HCT116 (cell line): ENCODE measurements around the gene AFAP1. TPM values are rescaled to one million over a fixed set of nuclear protein-coding genes. Genes with fewer than 3 reads are reported as not detected.

Source experiments
- ATAC-seq: fragments of 200-7000 bp; cut with Tn5 transposase; 2 replicates; pipeline ENCODE4 v1.9.1; 2020; ENCODE audit warnings: mild to moderate bottlenecking, moderate library complexity
- BruUV-seq: library from RNA; stranded (reverse); fragments of 400-500 nt; replicated peaks from 2 replicates; lab custom pipeline; 2021; lab: Mats Ljungman, UMichigan
- CTCF ChIA-PET: fragments of 300-600 bp; sonication (Branson Sonifier 250); formaldehyde crosslinking; loops from one replicate; lab custom pipeline; 2021; ENCODE audit warnings: antibody characterized with exemption; lab: Charles Lee
- POLR2A ChIA-PET: fragments of 300-600, 350-600 bp; sonication (Branson Sonifier 250); formaldehyde crosslinking; loops from one replicate; lab custom pipeline; 2021; ENCODE audit warnings: antibody characterized with exemption; lab: Charles Lee
- RAD21 ChIA-PET, 2 experiments: fragments of 300-600 bp; sonication (Branson Sonifier 250); formaldehyde crosslinking; loops; one replicate each; lab custom pipeline; 2023; ENCODE audit warnings: low total read pairs in 2 of 2; ENCODE audit not compliant: uncharacterized antibody in 2 of 2, unreplicated experiment in 2 of 2, low non-redundant PET in 1 of 2; lab: Charles Lee
- DNase-seq: peaks from one replicate; pipeline ENCODE4 v3.0.0-alpha.2; 2010; ENCODE audit warnings: low read depth, low spot score
- H2AFZ ChIP-seq: fragments of 200-600 bp; shearing (Covaris generic), sonication (generic); 2 replicates; pipeline ENCODE4 v1.6.1; 2017; ENCODE audit warnings: low read depth, mixed run types, mixed read lengths, antibody characterized with exemption, low read length; ENCODE audit not compliant: poor library complexity, severe bottlenecking
- H3K27ac ChIP-seq: 2 replicates; pipeline ENCODE4 v1.5.1; 2012; ENCODE audit warnings: low read depth, low read length
- H3K27me3 ChIP-seq: fragments of 200-600 bp; sonication (generic); 2 replicates; pipeline ENCODE4 v1.6.1; 2016; ENCODE audit warnings: mixed run types, low read length, mixed read lengths; ENCODE audit not compliant: insufficient read depth
- H3K36me3 ChIP-seq, 2 experiments: fragments of 200-500 bp in 1 of 2; fragments of 200-600 bp in 1 of 2; sonication (Bioruptor generic) in 1 of 2; sonication (generic) in 1 of 2; 2 replicates each; pipeline versions ENCODE4 v1.5.1 to v1.6.1; 2014 to 2016; ENCODE audit warnings: low read length in 2 of 2, inconsistent platforms in 1 of 2, mixed read lengths in 1 of 2, mixed run types in 1 of 2; ENCODE audit not compliant: insufficient read depth in 2 of 2, control insufficient read depth in 1 of 2
- H3K4me1 ChIP-seq, 2 experiments: fragments of 200-600 bp in 1 of 2; sonication (generic) in 1 of 2; 2 replicates each; pipeline versions ENCODE4 v1.5.1 to v1.6.1; 2012 to 2017; ENCODE audit warnings: low read length in 2 of 2, inconsistent platforms in 1 of 2, mild to moderate bottlenecking in 1 of 2, mixed read lengths in 1 of 2, mixed run types in 1 of 2, moderate library complexity in 1 of 2; ENCODE audit not compliant: insufficient read depth in 2 of 2, control insufficient read depth in 1 of 2
- H3K4me2 ChIP-seq: fragments of 200-600 bp; sonication (generic); 2 replicates; pipeline ENCODE4 v1.6.1; 2017; ENCODE audit warnings: mixed run types, low read length, mixed read lengths
- H3K4me3 ChIP-seq, 2 experiments: fragments of 200-600 bp in 1 of 2; sonication (generic) in 1 of 2; replicated peaks in 1 of 2; 2 replicates each; pipeline ENCODE4 v1.5.1; 2011 to 2016; ENCODE audit warnings: low read length in 2 of 2, control low read depth in 1 of 2, low read depth in 1 of 2, mild to moderate bottlenecking in 1 of 2, mixed read lengths in 1 of 2, mixed run types in 1 of 2
- H3K79me2 ChIP-seq: fragments of 200-600 bp; sonication (generic); 2 replicates; pipeline ENCODE4 v1.6.1; 2017; ENCODE audit warnings: mild to moderate bottlenecking, mixed run types, low read length, moderate library complexity, mixed read lengths; ENCODE audit not compliant: insufficient read depth
- H3K9ac ChIP-seq: fragments of 200-600 bp; sonication (generic); 2 replicates; pipeline ENCODE4 v1.6.1; 2016; ENCODE audit warnings: low read length, mixed read lengths
- H3K9me2 ChIP-seq: fragments of 200-600 bp; sonication (generic), shearing (Covaris generic); 2 replicates; pipeline ENCODE4 v1.6.1; 2017; ENCODE audit warnings: mixed run types, mild to moderate bottlenecking, moderate library complexity; ENCODE audit not compliant: insufficient read depth
- H3K9me3 ChIP-seq, 2 experiments: fragments of 200-500 bp in 1 of 2; fragments of 200-600 bp in 1 of 2; sonication (Bioruptor generic) in 1 of 2; sonication (generic) in 1 of 2; 2 replicates each; pipeline ENCODE4 v1.6.1; 2014 to 2017; ENCODE audit warnings: low read length in 2 of 2, mixed read lengths in 2 of 2, inconsistent platforms in 1 of 2, low read depth in 1 of 2, mild to moderate bottlenecking in 1 of 2, mixed run types in 1 of 2, moderate library complexity in 1 of 2; ENCODE audit not compliant: control insufficient read depth in 1 of 2, insufficient read depth in 1 of 2
- H4K20me1 ChIP-seq: fragments of 200-600 bp; sonication (generic), shearing (Covaris generic); 2 replicates; pipeline ENCODE4 v1.6.1; 2017; ENCODE audit warnings: mixed run types, mild to moderate bottlenecking, moderate library complexity; ENCODE audit not compliant: insufficient read depth
- ATF3 ChIP-seq: IDR thresholded peaks from 2 replicates; pipeline ENCODE4 v1.6.1; 2012
- CEBPB ChIP-seq: IDR thresholded peaks from 2 replicates; pipeline ENCODE4 v1.6.1; 2012; ENCODE audit warnings: low read depth
- EZH2 ChIP-seq: fragments of 200-600 bp; sonication (generic); IDR thresholded peaks from 2 replicates; pipeline ENCODE4 v1.6.1; 2017; ENCODE audit warnings: antibody characterized with exemption, mixed run types
- EZH2phosphoT487 ChIP-seq: fragments of 200-600 bp; IDR thresholded peaks from 2 replicates; pipeline ENCODE4 v1.6.1; 2018; ENCODE audit warnings: antibody characterized with exemption, borderline replicate concordance
- FOSL1 ChIP-seq: IDR thresholded peaks from 2 replicates; pipeline ENCODE4 v1.6.1; 2012; ENCODE audit warnings: low read depth
- POLR2A ChIP-seq: IDR thresholded peaks from 2 replicates; pipeline ENCODE4 v1.7.0; 2011; ENCODE audit warnings: borderline replicate concordance; ENCODE audit not compliant: insufficient read depth, insufficient read length; ENCODE audit errors: extremely low read depth
- POLR2AphosphoS5 ChIP-seq: IDR thresholded peaks from 2 replicates; pipeline ENCODE4 v1.6.1; 2011; ENCODE audit warnings: mild to moderate bottlenecking, low read depth, low read length, moderate library complexity
- RAD21 ChIP-seq: IDR thresholded peaks from 2 replicates; pipeline ENCODE4 v1.6.1; 2012; ENCODE audit warnings: low read depth, mild to moderate bottlenecking
- REST ChIP-seq: IDR thresholded peaks from 2 replicates; pipeline ENCODE4 v1.6.1; 2012; ENCODE audit warnings: low read depth
- SIN3A ChIP-seq: IDR thresholded peaks from 2 replicates; pipeline ENCODE4 v1.6.1; 2012; ENCODE audit warnings: low read depth
- SP1 ChIP-seq: IDR thresholded peaks from 2 replicates; pipeline ENCODE4 v1.6.1; 2012; ENCODE audit warnings: low read depth
- SRF ChIP-seq: IDR thresholded peaks from 2 replicates; pipeline ENCODE4 v1.6.1; 2012; ENCODE audit warnings: low read depth
- TCF7L2 ChIP-seq: IDR thresholded peaks from 2 replicates; pipeline ENCODE4 v1.7.0; 2011; ENCODE audit warnings: borderline replicate concordance, inconsistent platforms; ENCODE audit not compliant: insufficient read depth, insufficient read length; ENCODE audit errors: extremely low read depth
- YY1 ChIP-seq: IDR thresholded peaks from 2 replicates; pipeline ENCODE4 v1.6.1; 2011; ENCODE audit warnings: low read length, low read depth, moderate library complexity, mild to moderate bottlenecking; ENCODE audit not compliant: insufficient replicate concordance; ENCODE audit errors: extremely low read depth
- ZFX ChIP-seq: fragments of 450-650 bp; IDR thresholded peaks from 2 replicates; pipeline ENCODE4 v1.6.1; 2017
- ZNF274 ChIP-seq: fragments of 200-500 bp; sonication (Bioruptor generic); IDR thresholded peaks from 2 replicates; pipeline ENCODE4 v1.6.1; 2014; ENCODE audit warnings: mild to moderate bottlenecking, low read depth, low read length, inconsistent platforms
- intact Hi-C: fragments of 100-400 bp; cut with micrococcal nuclease; formaldehyde crosslinking; loops from 2 replicates; pipeline ENCODE4 v1.10.0; 2022
- total RNA-seq: library from RNA; stranded (reverse); gene quantifications from one replicate; pipeline ENCODE4 v1.2.1, GENCODE V29; 2021; ENCODE audit not compliant: unreplicated experiment
- TF ChIP-seq, protein P1 (sequence below): IDR thresholded peaks from 2 replicates; pipeline ENCODE4 v1.6.1; 2011; ENCODE audit warnings: mild to moderate bottlenecking, low read length, moderate library complexity; ENCODE audit not compliant: insufficient replicate concordance; ENCODE audit errors: extremely low read depth
- TF ChIP-seq, protein P2 (sequence below): IDR thresholded peaks from 2 replicates; pipeline ENCODE4 v1.6.1; 2012

AFAP1 gene
- total RNA-seq, 1 experiment from 2014 or later = 19.4 TPM

GRCh38 chr4:7808752-7809151, 130.9 kb downstream of the AFAP1 start (continued):
- no peak for TF ChIP-seq REST

- no peak overlapping the region for H3K4me2 ChIP-seq
- H3K27ac ChIP-seq = no peak overlapping the region
- no peak overlapping the region for H3K9ac ChIP-seq
- H4K20me1 ChIP-seq = no peaks in the 10 kb centered on the region
- ATAC-seq (no peak), DNase-seq (no peak)
- TF ChIP-seq, protein P1, sequence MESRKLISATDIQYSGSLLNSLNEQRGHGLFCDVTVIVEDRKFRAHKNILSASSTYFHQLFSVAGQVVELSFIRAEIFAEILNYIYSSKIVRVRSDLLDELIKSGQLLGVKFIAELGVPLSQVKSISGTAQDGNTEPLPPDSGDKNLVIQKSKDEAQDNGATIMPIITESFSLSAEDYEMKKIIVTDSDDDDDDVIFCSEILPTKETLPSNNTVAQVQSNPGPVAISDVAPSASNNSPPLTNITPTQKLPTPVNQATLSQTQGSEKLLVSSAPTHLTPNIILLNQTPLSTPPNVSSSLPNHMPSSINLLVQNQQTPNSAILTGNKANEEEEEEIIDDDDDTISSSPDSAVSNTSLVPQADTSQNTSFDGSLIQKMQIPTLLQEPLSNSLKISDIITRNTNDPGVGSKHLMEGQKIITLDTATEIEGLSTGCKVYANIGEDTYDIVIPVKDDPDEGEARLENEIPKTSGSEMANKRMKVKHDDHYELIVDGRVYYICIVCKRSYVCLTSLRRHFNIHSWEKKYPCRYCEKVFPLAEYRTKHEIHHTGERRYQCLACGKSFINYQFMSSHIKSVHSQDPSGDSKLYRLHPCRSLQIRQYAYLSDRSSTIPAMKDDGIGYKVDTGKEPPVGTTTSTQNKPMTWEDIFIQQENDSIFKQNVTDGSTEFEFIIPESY = no peak
- no peak for TF ChIP-seq ATF3
- no peak for TF ChIP-seq ZNF274
- no peak for TF ChIP-seq YY1
- TF ChIP-seq POLR2AphosphoS5 = no peak
- no peak for TF ChIP-seq FOSL1
- TF ChIP-seq ZFX = no peak
- no peak for TF ChIP-seq EZH2
- TF ChIP-seq CEBPB = no peak
- TF ChIP-seq, protein P2, sequence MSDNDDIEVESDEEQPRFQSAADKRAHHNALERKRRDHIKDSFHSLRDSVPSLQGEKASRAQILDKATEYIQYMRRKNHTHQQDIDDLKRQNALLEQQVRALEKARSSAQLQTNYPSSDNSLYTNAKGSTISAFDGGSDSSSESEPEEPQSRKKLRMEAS = no peak
- TF ChIP-seq TCF7L2 = no peak
- TF ChIP-seq RAD21 = no peak
- TF ChIP-seq EZH2phosphoT487 = no peak
- no peak for TF ChIP-seq SP1
- TF ChIP-seq SIN3A = no peak
- no peak for TF ChIP-seq SRF
- TF ChIP-seq POLR2A = no peak
- ChIA-PET POLR2A (no interaction called here), CTCF (no interaction called here), RAD21 (no interaction called here)
- peaks cover 7 to 8% of the 10 kb centered on the region in 2 experiments; a peak in 2 of 4 replicates for H3K4me1 ChIP-seq
- intact Hi-C loops = no loop called here
- no peaks in the 10 kb centered on the region for H3K27me3 ChIP-seq
- H3K79me2 ChIP-seq = no peaks in the 10 kb centered on the region
- BruUV-seq = no TSS peak
- H3K36me3 ChIP-seq = peaks cover 0 to 2% of the 10 kb centered on the region in 2 experiments; a peak in 1 of 4 replicates
- no peak overlapping the region for H3K4me3 ChIP-seq
- H2AFZ ChIP-seq = no peak overlapping the region
- no peaks in the 10 kb centered on the region for H3K9me2 ChIP-seq
- no peaks in the 10 kb centered on the region for H3K9me3 ChIP-seq
Observed at GRCh38 chr4:7808181-7808580, 131.5 kb downstream of the AFAP1 start.
